A172 (cell line): ENCODE data around the gene MSL2. TPM values are rescaled to one million over a fixed set of nuclear protein-coding genes. Genes with fewer than 3 reads are reported as not detected.

ENCODE experiments used
- total RNA-seq: library from RNA; depleted of rRNA; stranded (reverse); fragments of >200 nt; shearing (Covaris generic); gene quantifications from 2 replicates; pipeline ENCODE4 v1.2.3, GENCODE V29; 2014; rRNA removed

MSL2 gene
- total RNA-seq, 1 experiment from 2014 or later, result 20.7 TPM

Other genes starting within 250 kb of the MSL2 start
- 17.3 and 19.1 TPM in 2 replicates for gene PPP2R3A, start 230.6 kb downstream of the MSL2 start, total RNA-seq
- 58.5 and 58.8 TPM in 2 replicates for gene PCCB, start 54.0 kb upstream of the MSL2 start, total RNA-seq